Astrocyte of the cerebellum (primary cell): ENCODE results near the gene SORCS2.

Source experiments
- DNase-seq: peaks from one replicate; pipeline ENCODE4 v3.0.0-alpha.2; 2011; ENCODE audit warnings: low read depth
- H3K4me3 ChIP-seq: 2 replicates; pipeline ENCODE4 v1.5.1; 2011; ENCODE audit warnings: mild to moderate bottlenecking, low read depth, low read length, moderate library complexity
- in situ Hi-C: cut with HindIII; loops from 2 replicates; pipeline ENCODE4 v1.10.0; 2017; ENCODE audit warnings: low sequenced_read_pairs
- TF ChIP-seq, protein P1 (sequence below): IDR thresholded peaks from 2 replicates; pipeline ENCODE4 v1.5.1; 2012; ENCODE audit warnings: low read length, low read depth, moderate library complexity, mild to moderate bottlenecking; ENCODE audit errors: missing control alignments

The SORCS2 gene

DNA sequence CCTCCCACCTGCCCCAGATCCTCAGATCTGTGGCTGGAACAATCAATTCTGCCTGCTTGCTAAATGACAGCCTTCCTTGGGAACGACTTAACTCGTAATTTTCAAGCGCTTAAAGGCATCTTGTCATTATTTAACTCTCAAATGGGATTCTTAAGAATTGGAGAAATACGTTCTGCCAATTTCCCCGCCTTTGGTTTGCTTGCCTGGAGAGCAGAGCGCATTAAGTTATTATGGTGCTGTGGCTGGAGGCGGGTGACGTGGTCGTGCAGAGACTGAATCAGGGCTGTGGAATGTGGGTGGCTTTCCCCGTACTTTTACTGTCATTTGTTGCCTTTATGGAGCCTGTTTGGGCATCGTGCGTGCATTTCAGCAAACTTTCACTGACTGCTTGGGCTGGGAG lies 321.3 kb downstream of the SORCS2 start:
- no peak overlapping the region for H3K4me3 ChIP-seq
- DNase-seq: peak; percentile 33
- TF ChIP-seq, protein P1, sequence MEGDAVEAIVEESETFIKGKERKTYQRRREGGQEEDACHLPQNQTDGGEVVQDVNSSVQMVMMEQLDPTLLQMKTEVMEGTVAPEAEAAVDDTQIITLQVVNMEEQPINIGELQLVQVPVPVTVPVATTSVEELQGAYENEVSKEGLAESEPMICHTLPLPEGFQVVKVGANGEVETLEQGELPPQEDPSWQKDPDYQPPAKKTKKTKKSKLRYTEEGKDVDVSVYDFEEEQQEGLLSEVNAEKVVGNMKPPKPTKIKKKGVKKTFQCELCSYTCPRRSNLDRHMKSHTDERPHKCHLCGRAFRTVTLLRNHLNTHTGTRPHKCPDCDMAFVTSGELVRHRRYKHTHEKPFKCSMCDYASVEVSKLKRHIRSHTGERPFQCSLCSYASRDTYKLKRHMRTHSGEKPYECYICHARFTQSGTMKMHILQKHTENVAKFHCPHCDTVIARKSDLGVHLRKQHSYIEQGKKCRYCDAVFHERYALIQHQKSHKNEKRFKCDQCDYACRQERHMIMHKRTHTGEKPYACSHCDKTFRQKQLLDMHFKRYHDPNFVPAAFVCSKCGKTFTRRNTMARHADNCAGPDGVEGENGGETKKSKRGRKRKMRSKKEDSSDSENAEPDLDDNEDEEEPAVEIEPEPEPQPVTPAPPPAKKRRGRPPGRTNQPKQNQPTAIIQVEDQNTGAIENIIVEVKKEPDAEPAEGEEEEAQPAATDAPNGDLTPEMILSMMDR: no peak
- in situ Hi-C loops: no loop called here

DNA sequence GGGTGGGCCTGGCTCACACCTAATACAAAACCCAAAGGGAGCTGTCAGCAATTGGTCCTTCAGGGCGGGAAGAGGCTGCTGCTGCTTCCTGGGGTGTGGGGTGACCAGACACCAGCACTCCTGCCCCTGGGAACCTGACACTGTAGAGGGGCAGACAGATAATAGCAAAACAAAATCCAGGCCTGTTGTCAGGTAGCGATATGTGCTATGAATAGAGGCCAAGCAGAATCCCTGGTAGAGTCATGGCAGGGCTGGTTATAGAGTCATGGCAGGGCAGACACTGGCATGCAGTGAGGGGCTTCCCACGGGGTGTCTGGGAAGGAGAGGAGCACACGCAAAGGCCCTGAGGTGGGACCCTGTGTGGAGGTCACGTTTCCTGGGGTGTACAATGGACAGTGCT lies 321.9 kb downstream of the SORCS2 start:
- TF ChIP-seq, protein P1: no peak
- DNase-seq: no peak
- in situ Hi-C loops: no loop called here
- H3K4me3 ChIP-seq: no peak overlapping the region

GRCh38 chr4:7514789-7515188 lies 322.5 kb downstream of the SORCS2 start:
- TF ChIP-seq, protein P1: no peak
- no peak for DNase-seq
- in situ Hi-C loops: no loop called here
- H3K4me3 ChIP-seq: no peak overlapping the region

GRCh38 chr4:7515390-7515902 lies 323.1 kb downstream of the SORCS2 start:
- TF ChIP-seq, protein P1: no peak
- DNase-seq: no peak
- no peak overlapping the region for H3K4me3 ChIP-seq
- in situ Hi-C loops: no loop called here

- no peak for DNase-seq
- TF ChIP-seq, protein P1: no peak
- no peak overlapping the region for H3K4me3 ChIP-seq
- in situ Hi-C loops: no loop called here
Measured at GRCh38 chr4:7516096-7516772, 323.9 kb downstream of the SORCS2 start.

DNA sequence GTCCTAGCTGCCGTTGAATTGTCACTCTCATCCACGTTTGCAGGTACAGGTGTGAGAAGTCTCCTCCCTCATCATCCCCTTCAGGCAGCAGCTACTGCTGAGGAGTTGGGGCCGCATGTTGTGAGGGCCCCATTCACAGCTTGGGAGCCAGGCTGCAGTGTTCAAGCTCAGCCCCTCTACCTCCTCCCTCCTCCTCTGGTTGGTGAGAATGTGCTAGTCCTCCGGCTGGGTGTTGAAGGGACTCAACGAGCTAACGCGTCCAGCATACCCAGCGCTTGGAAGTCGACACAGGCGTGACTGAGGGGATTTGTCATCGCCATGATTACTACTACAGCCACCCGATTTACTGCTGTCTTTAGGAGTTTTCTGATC lies 324.4 kb downstream of the SORCS2 start:
- TF ChIP-seq, protein P1: no peak
- in situ Hi-C loops: no loop called here
- DNase-seq: no peak
- H3K4me3 ChIP-seq: no peak overlapping the region
